NCI-H1694 treated with DMSO at 0.1 percent for 48 hours (cell line): ENCODE measurements around the gene ZBTB37.
"Not testable (repeated sequence)": the region's sequence is repeated elsewhere in the genome, so short reads cannot be mapped to it uniquely, and the experiment has no call there.

Experiments
- DNase-seq: peaks from one replicate; lab custom pipeline; 2025; lab: John Stamatoyannopoulos, UW

Gene ZBTB37

GRCh38 chr1:173914366-173914871 lies 46.2 kb downstream of the ZBTB37 start:
- DNase-seq: peak; percentile 25

- DNase-seq: no peak
Measured at GRCh38 chr1:173915596-173915995, 47.4 kb downstream of the ZBTB37 start.

- DNase-seq: no peak
Measured at GRCh38 chr1:173916667-173917066, 48.5 kb downstream of the ZBTB37 start.

- no peak for DNase-seq
Measured at GRCh38 chr1:173917149-173917548, 49.0 kb downstream of the ZBTB37 start, which contains the start of gene SERPINC1. Gene SERPINC1 (minus strand): TSS chr1:173917327. CDS start chr1:173917259, 68 bp downstream.

GRCh38 chr1:173917635-173918493 lies 49.7 kb downstream of the ZBTB37 start:
- no peak for DNase-seq

- DNase-seq: no peak
Measured at GRCh38 chr1:173920861-173921260, 52.7 kb downstream of the ZBTB37 start.

GRCh38 chr1:173925306-173926242 lies 57.4 kb downstream of the ZBTB37 start:
- no peak for DNase-seq

- DNase-seq: not testable (repeated sequence)
Measured at GRCh38 chr1:173930541-173930940, 62.4 kb downstream of the ZBTB37 start.

GRCh38 chr1:173934440-173934839 lies 66.3 kb downstream of the ZBTB37 start:
- no peak for DNase-seq

- no peak for DNase-seq
Measured at GRCh38 chr1:173937062-173937461, 68.9 kb downstream of the ZBTB37 start.

- DNase-seq: no peak
Measured at GRCh38 chr1:173946380-173946921, 78.3 kb downstream of the ZBTB37 start.

- DNase-seq: no peak
Measured at GRCh38 chr1:173948594-173948993, 80.4 kb downstream of the ZBTB37 start.
